Left renal cortex interstitium (tissue), 4 donors: ENCODE measurements around the gene MED12L. TPM values are rescaled to one million over a fixed set of nuclear protein-coding genes. Genes with fewer than 3 reads are reported as not detected.

Source experiments
- DNase-seq, 4 donors: peaks; one replicate each; pipeline ENCODE4 v3.0.0-alpha.2; 2013; ENCODE audit warnings: low read depth in 4 of 4, low spot score in 2 of 4, missing footprints in 1 of 4
- polyA plus RNA-seq, 4 donors: library from polyadenylated mRNA; unstranded; fragments of 120-200 nt; gene quantifications; one replicate each; pipeline ENCODE4 v1.2.1, GENCODE V29; 2013; ENCODE audit not compliant: insufficient read length in 4 of 4

MED12L gene
- polyA plus RNA-seq, 4 donors: 1.6 to 3.0 (median 2.2) TPM

- no peak for DNase-seq
Observed at GRCh38 chr3:151432616-151433372, 347.3 kb downstream of the MED12L start.

GRCh38 chr3:151434151-151434890 lies 348.9 kb downstream of the MED12L start:
- DNase-seq: no peak

- no peak for DNase-seq
Observed at GRCh38 chr3:151436675-151437446, 351.4 kb downstream of the MED12L start.

GRCh38 chr3:151437906-151438305 lies 352.4 kb downstream of the MED12L start:
- DNase-seq: no peak

GRCh38 chr3:151439652-151440125 lies 354.2 kb downstream of the MED12L start:
- DNase-seq: peak in 3 of 4 donors; percentile 20 to 66 (median 42)

GRCh38 chr3:151440940-151441339 lies 355.5 kb downstream of the MED12L start:
- DNase-seq: no peak

- no peak for DNase-seq
Observed at GRCh38 chr3:151443583-151443982, 358.1 kb downstream of the MED12L start.

- DNase-seq: no peak
Observed at GRCh38 chr3:151445273-151446001, 360.0 kb downstream of the MED12L start.

- DNase-seq: no peak
Observed at GRCh38 chr3:151446002-151446340, 360.5 kb downstream of the MED12L start.

- no peak for DNase-seq
Observed at GRCh38 chr3:151452368-151452767, 366.9 kb downstream of the MED12L start.

- no peak for DNase-seq
Observed at GRCh38 chr3:151452841-151453240, 367.4 kb downstream of the MED12L start.

- DNase-seq: no peak
Observed at GRCh38 chr3:151456065-151456464, 370.6 kb downstream of the MED12L start.

GRCh38 chr3:151459358-151459757 lies 373.9 kb downstream of the MED12L start:
- DNase-seq: no peak

- DNase-seq: no peak
Observed at GRCh38 chr3:151460228-151460627, 374.8 kb downstream of the MED12L start.

- DNase-seq: no peak
Observed at GRCh38 chr3:151460774-151461450, 375.4 kb downstream of the MED12L start, which contains the start of gene IGSF10. IGSF10 (minus strand) TSS chr3:151461061; CDS start chr3:151458709, 2,352 bp downstream.

- DNase-seq: no peak
Observed at GRCh38 chr3:151462278-151462780, 376.9 kb downstream of the MED12L start.

GRCh38 chr3:151462991-151463390 lies 377.5 kb downstream of the MED12L start:
- no peak for DNase-seq

GRCh38 chr3:151467069-151467468 lies 381.6 kb downstream of the MED12L start:
- DNase-seq: no peak

GRCh38 chr3:151468284-151468917 lies 382.9 kb downstream of the MED12L start:
- no peak for DNase-seq
